Measurements from ENCODE around the gene GAD1.

GAD1 gene

DNA sequence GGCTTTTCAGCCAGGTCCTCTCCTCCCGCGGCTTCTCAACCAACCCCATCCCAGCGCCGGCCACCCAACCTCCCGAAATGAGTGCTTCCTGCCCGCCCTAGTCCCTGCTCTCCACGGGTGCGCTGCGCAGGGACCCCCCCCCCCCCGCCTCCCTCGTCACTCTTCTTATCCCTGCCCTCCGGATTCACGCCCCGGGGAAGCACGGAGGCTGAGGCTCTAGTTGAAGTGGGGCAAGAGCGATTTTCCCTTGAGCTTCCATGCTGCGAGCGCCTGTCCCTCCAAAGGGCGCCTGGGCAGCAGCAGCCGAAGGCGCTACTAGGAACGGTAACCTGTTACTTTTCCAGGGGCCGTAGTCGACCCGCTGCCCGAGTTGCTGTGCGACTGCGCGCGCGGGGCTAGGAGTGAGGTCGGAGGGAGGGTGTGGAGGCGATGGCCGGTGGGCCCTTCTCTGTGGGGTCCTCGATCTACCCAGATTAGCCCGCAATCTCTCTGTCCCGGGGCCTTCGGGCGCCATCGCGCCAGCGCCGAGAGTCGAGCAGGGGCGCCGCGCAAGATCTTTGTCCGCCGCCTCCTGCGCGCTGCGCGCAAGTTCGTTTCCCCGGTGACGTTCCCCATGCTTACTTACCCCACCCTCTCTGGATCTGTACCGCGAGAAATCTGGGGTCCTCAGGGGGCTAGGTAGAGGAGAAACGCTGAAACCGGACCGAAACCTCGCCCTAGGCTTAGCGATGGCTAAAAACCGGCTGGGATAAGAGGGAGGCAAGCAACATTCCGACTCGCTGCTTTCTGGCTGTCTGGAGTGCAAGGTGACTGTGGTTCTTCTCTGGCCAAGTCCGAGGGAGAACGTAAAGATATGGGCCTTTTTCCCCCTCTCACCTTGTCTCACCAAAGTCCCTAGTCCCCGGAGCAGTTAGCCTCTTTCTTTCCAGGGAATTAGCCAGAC, 677 bp downstream of the GAD1 start:
- Histone ChIP-seq H3K27me3 (ENCODE audit: insufficient read depth, poor library complexity, severe bottlenecking) (peaks cover 23% of the 10 kb centered on the region), H3K4me1 (ENCODE audit: insufficient read depth, poor library complexity, severe bottlenecking) (no peaks in the 10 kb centered on the region), H3K4me3 (ENCODE audit: severe bottlenecking) (peak overlapping the region; percentile 46), H3K36me3 (ENCODE audit: low read depth) (no peaks in the 10 kb centered on the region), H3K27ac (ENCODE audit: poor library complexity, severe bottlenecking) (peak overlapping the region; percentile 20), H3K9me3 (ENCODE audit: severe bottlenecking) (no peaks in the 10 kb centered on the region)
- no peak for DNase-seq (ENCODE audit: low spot score)
- TF ChIP-seq, protein P1, sequence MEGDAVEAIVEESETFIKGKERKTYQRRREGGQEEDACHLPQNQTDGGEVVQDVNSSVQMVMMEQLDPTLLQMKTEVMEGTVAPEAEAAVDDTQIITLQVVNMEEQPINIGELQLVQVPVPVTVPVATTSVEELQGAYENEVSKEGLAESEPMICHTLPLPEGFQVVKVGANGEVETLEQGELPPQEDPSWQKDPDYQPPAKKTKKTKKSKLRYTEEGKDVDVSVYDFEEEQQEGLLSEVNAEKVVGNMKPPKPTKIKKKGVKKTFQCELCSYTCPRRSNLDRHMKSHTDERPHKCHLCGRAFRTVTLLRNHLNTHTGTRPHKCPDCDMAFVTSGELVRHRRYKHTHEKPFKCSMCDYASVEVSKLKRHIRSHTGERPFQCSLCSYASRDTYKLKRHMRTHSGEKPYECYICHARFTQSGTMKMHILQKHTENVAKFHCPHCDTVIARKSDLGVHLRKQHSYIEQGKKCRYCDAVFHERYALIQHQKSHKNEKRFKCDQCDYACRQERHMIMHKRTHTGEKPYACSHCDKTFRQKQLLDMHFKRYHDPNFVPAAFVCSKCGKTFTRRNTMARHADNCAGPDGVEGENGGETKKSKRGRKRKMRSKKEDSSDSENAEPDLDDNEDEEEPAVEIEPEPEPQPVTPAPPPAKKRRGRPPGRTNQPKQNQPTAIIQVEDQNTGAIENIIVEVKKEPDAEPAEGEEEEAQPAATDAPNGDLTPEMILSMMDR (IDR thresholded peaks at IDR 0.05; ENCODE audit: poor library complexity, severe bottlenecking): no peak
- ATAC-seq (ENCODE audit: low read depth): peak; percentile 38

DNA sequence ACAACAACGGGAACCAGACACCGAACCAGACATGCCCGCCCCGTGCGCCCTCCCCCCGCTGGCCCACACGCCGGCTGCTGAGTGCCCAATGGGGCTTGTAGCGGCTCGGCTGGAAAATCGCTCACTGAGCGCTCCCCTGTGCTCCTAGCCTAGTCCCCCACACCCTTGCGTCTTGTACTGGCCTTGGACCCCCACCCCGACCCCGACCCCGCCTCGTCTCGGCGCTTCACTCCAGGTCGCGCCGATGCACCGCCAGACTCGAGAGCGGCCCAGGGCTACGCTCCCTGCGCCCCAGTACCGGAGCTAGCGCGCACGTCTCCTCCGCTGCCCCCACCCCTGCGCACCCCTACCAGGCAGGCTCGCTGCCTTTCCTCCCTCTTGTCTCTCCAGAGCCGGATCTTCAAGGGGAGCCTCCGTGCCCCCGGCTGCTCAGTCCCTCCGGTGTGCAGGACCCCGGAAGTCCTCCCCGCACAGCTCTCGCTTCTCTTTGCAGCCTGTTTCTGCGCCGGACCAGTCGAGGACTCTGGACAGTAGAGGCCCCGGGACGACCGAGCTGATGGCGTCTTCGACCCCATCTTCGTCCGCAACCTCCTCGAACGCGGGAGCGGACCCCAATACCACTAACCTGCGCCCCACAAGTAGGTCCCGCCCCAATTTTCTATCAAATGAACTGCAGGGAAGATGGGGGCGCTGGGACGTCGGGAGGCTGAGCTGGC, 1.5 kb downstream of the GAD1 start:
- Histone ChIP-seq H3K27ac (ENCODE audit: poor library complexity, severe bottlenecking) (no peak overlapping the region), H3K27me3 (ENCODE audit: insufficient read depth, poor library complexity, severe bottlenecking) (peaks cover 19% of the 10 kb centered on the region), H3K4me1 (ENCODE audit: insufficient read depth, poor library complexity, severe bottlenecking) (no peaks in the 10 kb centered on the region), H3K9me3 (ENCODE audit: severe bottlenecking) (no peaks in the 10 kb centered on the region), H3K36me3 (ENCODE audit: low read depth) (no peaks in the 10 kb centered on the region), H3K4me3 (ENCODE audit: severe bottlenecking) (peak overlapping the region; percentile 46)
- peak; percentile 34 for ATAC-seq (ENCODE audit: low read depth)
- TF ChIP-seq, protein P1 (IDR thresholded peaks at IDR 0.05; ENCODE audit: poor library complexity, severe bottlenecking): no peak
- no peak for DNase-seq (ENCODE audit: low spot score)

DNA sequence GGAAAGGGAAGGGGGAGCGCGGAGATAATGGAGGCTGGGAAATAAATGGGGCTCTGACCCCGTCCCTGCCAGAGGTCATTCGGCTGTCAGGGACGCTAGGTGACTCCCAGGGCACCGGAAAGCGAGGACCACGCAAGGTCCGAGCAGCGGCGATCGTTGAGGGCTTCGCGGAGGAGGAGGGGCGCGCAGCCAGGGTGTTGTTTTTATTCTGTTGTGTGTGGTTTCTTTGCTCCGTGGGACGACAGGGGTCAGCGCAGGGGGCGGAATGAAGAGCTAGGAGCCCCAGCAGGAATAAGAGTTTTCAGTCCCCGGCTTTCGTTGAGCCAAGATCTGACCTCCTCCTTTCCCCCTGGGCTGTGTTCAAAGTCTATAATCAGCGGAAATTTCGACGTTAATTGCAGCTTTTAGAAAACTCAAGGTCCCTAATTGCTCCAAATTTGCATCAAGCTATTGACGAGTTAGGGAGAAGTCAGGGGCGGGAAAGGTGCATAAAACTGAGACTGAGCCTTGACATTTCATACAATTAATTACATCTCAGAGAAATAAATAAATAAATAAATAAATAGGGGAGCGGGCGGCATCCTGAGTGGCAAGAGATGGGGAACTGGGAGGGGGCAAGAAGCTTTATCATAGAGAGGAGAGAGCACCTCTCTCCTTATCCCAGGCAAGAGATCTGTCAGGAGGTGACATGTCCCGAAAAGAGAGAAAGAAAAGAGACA, 2.2 kb downstream of the GAD1 start:
- H3K27me3 ChIP-seq (ENCODE audit: insufficient read depth, poor library complexity, severe bottlenecking): peaks cover 12% of the 10 kb centered on the region
- no peak for DNase-seq (ENCODE audit: low spot score)
- ATAC-seq (ENCODE audit: low read depth): no peak
- H3K36me3 ChIP-seq (ENCODE audit: low read depth): no peaks in the 10 kb centered on the region
- H3K27ac ChIP-seq (ENCODE audit: poor library complexity, severe bottlenecking): no peak overlapping the region
- H3K4me3 ChIP-seq (ENCODE audit: severe bottlenecking): no peak overlapping the region
- no peaks in the 10 kb centered on the region for H3K4me1 ChIP-seq (ENCODE audit: insufficient read depth, poor library complexity, severe bottlenecking)
- TF ChIP-seq, protein P1 (IDR thresholded peaks at IDR 0.05; ENCODE audit: poor library complexity, severe bottlenecking): no peak
- H3K9me3 ChIP-seq (ENCODE audit: severe bottlenecking): no peaks in the 10 kb centered on the region

DNA sequence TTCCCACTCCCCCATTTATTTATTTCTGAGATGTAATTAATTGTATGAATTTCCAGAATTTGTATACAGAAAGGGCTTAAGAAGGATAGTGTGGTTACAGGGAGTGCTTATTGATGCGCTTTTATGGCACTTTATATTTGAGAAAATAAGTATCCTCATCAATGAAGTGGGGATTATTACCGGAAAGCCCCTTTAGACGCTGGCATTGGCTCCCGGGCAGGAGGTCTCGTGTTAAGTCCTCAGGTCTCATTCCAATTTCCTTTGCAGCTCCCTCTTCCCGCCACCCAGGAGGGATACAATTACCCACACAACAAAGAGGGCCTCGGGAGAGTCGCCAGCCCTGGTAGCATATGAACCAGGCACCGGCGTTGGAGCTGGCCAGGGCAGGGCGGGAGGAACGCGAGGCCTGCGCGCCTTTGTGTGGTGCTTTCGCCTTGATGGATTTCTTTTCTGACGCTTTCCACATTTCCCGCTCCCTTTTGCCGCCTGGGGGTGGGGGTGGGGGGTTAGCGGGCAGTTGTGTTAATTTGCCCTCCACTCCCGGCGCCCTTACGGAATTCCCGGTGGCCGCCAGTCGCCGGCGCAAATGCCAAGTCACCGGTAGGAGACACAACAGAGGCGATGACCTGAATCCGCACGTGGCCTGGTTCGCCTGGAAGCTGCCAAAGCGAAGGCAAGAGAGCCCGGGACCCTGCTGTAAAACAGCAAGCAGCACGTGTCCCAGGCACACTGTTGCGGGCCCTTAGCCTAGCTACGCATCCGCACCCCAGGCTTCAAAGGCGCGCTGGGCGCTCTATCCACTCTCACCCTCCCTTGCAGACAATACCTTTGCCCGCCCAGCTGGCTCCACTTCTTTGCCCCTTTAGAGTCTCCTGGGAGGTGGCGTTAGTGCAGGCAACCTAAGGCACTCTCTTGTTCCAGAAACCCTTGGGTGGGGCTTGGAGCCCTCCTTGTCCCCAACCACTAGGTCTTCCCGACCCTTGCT, 3.3 kb downstream of the GAD1 start:
- Histone ChIP-seq H3K9me3 (ENCODE audit: severe bottlenecking) (no peaks in the 10 kb centered on the region), H3K36me3 (ENCODE audit: low read depth) (no peaks in the 10 kb centered on the region), H3K27ac (ENCODE audit: poor library complexity, severe bottlenecking) (no peak overlapping the region), H3K4me1 (ENCODE audit: insufficient read depth, poor library complexity, severe bottlenecking) (no peaks in the 10 kb centered on the region), H3K27me3 (ENCODE audit: insufficient read depth, poor library complexity, severe bottlenecking) (peaks cover 1% of the 10 kb centered on the region), H3K4me3 (ENCODE audit: severe bottlenecking) (no peak overlapping the region)
- TF ChIP-seq, protein P1 (IDR thresholded peaks at IDR 0.05; ENCODE audit: poor library complexity, severe bottlenecking): no peak
- DNase-seq (ENCODE audit: low spot score) (no peak), ATAC-seq (ENCODE audit: low read depth) (no peak)
